GM21390 (cell line): ENCODE data around the gene CTNNBIP1.

Experiments
- ATAC-seq: cut with Tn5 transposase; IDR thresholded peaks from one replicate; pipeline ENCODE4 v1.9.1; 2021; ENCODE audit not compliant: unreplicated experiment

Gene CTNNBIP1

DNA sequence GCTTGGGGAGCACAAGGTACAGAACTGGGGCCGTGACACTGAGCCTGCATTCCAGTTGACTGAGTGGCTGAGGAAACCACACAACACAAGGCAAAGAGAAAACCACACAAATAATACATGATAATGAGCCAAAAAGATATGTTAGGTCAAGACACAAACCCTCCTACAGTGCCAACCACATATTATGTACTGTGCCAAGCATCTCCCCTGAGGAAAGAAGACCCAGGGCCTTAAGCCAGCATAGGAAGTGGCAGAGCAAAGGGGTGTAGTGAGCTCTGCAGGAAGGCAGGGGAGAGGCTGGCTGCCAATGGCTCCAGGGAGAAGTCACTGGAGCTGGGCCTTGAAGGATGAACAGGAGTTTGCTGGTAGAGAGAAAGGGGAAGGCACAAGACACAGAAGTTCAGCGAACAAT lies 28.2 kb downstream of the CTNNBIP1 start:
- ATAC-seq: no peak

DNA sequence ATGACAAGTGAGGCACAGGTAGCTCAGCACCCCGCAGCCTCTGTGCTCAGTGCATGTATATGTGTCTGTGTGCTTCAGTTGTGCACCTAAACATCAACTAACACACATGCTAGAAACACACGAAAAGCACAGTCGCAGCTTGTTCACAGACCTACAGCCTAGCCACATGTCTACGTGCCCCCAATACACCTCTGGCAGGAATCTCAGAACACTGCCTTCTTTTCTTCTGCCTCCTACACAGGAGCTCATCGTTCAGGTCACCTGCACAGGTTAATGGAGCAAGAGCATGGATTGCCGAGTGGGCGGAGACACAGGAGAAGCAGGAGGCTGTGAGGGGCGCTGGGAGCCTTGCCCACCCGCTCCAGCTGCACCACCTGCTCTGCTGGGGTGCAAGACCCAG lies 31.7 kb downstream of the CTNNBIP1 start:
- no peak for ATAC-seq

DNA sequence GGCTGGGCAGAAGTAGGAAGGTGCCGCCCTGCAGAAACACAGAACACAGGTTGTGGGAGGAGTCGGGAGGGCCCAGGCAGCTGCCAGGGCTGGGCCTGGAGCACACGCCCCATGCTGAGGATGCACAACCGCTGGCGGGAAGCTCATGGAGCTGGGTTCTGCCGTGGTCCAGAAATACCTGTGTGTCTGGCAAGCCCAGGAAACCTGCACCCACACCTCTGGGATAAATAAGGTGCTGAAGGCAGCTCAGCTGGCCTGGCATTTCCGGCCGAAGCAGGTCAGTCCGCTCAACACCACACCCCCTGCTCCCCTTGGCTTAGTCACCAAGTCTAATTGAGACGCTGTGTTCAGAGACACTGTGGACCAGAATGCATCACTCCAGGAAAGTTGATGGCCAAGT lies 32.1 kb downstream of the CTNNBIP1 start:
- no peak for ATAC-seq

DNA sequence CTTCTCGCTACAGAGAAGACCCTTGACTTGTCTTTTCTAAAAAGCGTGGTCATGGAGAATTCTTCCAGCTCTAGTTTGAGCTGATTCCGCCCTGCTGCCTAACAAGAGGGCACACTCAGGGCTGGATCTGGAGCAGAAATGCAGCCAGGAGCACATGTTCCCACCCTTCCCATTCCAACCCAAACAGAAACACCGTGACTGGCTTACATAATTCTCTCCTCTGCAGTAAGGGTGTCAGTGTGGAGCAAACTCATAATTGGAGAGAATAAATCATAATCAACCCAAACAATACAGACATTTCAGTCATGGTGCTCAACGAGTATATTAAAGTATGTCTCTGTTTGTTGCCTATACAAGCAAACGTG lies 34.5 kb downstream of the CTNNBIP1 start:
- no peak for ATAC-seq

DNA sequence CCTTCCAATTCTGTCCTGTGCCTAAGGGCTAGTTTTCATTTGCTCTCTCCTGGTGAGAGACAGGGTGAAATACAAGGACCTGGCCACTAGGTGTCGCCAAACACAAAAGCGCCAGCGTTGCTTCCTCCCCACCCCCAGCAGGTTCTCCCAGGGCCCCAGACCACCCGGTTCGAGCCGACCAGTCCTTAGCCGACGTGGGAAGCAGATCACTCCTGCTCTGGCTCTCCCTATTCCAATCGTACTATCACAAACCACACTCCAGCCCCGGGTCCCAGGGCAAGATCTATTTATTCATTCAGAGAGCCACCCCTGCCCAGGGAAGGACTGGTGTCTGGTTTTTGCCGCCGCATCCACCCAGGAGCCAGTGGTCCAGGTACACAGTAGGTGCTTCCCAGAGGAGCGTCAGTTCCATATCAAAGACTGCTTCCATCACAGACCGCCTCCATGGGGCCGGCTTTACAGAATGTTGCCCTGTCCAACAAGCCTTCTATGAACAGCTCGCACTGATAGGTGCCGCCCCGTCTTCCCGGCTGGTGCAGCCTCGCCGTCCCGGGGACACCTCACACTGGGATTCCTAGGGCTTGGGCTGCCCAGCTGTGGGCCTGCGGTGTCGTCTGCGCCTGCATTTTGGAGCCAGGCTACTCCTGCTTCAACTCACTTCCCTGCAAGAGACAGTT lies 35.0 kb downstream of the CTNNBIP1 start:
- no peak for ATAC-seq

DNA sequence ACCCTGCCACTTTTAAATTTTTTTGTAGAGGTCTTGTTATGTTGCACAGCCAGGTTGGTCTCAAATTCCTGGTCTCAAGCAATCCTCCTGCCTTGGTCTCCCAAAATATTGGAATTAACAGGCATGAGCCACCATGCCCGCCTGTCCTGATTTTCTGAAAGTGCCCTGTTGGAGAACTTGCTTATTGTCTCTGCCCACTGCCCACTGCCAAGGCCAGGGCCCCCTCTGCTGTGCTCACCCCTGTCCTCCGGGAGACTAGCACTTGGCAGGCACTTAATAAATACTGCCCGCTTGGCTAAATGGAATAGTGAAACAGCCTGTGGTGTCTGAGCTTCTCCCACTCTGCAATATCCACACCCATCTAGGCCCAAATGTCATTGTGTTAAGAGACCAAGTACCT lies 35.7 kb downstream of the CTNNBIP1 start:
- no peak for ATAC-seq

DNA sequence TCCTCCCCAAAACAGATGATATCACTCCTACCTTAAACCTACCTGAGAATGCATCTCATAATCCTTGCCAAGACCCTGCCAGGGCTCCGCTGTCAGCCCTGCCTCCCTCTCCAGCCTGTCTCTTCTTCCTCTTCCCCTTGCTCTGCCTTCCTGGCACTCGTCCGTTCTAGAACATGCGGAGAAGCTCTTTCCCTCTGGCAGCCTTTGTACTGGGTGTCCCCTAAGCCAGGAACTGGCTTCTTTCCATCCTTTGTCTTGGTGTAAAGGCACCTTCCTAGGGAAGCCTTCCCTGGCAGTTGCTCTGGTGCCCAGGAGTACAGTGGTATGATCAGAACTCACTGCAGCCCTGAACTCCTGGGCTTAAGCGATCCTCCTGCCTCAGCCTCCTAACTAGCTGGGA lies 36.1 kb downstream of the CTNNBIP1 start:
- ATAC-seq: no peak

DNA sequence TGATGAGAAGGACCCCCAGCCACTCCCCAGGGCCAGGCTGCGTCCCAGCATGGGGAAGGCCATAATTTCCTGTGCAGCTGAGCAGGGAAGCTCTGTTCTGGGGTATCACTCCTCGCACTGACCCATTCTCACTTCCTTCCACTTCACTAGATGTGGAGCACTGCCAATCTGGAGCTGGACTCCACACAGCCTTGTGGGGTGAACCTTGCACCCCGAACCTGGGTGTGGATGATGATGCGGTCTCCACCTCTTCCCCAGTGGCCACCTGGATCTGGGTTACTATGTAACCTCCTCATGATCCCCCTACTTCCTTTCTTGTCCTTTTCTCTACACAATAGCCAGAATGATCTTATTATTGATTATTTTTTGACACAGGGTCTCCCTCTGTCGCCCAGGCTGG lies 36.7 kb downstream of the CTNNBIP1 start:
- ATAC-seq: no peak

DNA sequence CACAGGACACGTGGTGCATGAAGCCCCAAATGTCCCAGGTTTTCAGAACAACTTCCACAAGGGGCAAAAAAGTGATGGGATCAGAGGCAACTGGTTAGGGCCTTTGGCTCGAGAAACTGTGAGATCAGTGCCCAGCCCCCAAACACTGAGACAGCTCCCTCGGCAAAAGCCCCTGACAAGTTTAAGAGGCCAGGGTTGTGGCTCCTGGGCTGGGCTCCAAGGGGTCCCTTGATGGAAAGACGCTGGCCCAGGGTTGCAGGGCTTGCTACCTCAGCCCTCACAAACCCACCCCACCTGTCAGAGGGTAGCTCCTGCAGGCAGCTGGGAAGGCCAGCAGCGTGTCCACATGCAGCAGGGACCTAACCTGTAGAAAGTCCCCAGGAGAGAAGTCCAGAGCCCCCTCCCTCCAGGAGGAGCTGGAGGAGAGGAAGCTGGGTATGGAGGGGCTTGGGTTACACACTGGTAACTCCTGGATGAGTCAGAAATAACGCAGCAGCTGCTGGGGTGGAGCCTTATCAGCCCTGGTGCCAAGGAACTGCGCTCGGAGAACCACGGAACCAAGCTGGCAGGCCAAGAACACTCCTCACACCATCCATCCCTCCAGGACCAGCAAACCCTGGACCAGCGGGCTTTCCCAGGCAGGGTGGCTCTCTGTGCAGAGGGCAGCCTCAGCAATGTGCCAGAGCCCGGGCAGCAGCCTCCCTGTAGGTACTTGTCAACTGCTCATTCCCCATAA lies 37.5 kb downstream of the CTNNBIP1 start:
- ATAC-seq: no peak

DNA sequence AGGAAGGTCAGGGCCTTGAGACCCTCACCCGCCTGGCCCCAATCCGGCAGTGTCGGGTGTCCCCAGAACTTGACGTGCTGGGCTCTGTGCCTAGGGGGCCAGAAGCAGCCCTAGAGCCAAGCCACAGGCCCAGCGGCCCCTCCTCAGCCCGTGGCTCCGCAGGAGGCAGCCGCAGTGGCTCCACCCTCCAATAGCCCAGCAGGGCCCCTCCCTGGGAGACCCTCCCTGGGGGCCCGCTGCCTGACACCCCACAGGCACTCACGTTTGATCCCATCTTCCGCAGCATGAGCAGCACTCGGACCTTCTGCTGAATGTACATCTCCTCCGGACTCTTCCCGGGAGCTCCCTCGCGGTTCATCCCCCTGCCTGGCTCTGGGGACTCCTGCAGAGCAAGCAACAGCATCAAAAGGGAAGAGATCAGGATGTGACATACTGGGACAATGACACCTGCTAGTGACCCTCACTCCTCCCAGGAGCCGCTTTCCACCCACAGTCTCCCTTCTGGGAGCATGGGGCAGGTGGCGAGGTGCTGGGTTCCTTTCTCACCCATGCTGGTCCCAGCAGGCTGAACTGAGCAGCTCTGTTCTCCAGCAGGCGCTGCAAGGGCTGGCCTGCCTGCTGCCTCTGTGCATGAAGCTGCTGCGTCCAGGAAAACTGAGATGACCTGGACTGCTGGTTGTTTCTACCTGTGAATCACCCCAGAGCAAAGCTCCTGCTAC lies 38.2 kb downstream of the CTNNBIP1 start:
- no peak for ATAC-seq

DNA sequence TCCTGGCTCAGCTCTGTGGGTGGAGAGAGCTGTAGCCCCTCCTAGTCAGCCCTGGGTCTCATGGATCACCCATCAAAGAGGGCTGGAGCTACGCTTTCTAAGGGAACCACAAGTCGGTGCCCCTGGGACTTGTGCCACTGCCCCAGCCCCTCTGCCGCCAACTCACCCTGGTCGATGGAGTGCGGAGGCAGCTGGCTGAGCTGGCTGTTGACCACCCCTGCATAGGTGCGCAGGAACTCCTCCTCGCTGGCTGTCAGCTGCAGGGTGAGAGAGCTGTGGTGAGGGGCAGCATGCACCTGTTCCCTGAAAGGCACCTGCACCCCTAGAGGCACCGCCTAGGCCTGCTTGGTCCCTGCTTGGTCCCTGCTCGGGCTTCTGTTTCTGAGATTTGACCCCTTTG lies 39.0 kb downstream of the CTNNBIP1 start:
- ATAC-seq: no peak

DNA sequence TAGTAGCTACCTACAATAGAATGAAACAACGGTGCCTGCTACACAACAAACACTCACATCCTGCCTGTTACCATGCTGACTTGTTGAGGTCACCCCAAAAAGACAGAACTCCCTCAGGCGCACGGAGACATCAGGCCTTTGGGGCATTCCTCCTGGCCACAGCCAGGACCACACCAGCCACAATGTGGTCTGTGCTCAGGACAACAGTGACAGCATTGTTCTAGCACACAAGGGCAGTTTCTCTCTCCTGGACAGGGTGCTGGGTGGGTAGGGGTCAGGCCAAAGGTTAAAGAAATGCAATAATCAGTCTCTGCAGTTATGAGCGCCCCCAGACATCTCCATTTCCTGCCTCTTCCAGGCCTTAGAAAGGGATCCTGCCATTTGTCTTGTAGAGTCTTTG lies 39.5 kb downstream of the CTNNBIP1 start:
- ATAC-seq: no peak

DNA sequence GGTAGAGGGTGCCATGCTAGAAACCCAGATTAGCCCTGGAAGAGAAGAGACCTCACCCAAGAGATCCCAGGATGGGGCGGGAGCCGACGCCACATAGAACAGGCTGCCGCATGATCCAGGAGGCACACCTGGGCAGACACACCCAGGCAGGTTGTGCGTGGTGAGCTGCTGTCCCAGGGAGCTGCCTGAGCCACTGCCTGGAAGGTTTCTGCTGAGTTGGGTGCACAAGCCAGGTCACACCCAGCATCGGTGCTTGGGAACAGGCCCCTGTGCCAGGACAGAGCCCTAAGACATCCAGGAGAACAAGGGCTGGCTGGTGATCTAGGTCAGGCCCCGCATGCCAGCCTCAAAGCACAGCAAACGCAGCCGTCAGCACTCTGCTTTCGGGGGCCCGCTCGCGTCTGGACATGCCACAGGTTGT lies 40.2 kb downstream of the CTNNBIP1 start:
- no peak for ATAC-seq

DNA sequence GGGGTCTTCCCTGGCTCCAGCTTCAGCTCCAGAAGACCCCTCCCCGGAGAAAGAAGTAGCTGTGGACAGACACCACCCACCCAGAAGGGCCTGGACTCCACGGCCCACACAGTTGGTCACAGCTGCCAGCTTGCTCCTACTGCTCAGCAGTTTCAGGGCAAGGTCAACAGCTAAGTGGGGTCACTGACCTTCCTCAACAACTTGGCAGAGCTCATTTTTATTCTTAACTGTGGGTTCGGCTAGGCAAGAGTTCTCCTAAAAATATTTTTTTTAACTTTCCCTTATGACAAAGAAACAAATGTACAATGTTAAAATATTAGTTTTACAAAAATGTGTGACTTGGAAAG lies 41.9 kb downstream of the CTNNBIP1 start:
- no peak for ATAC-seq

DNA sequence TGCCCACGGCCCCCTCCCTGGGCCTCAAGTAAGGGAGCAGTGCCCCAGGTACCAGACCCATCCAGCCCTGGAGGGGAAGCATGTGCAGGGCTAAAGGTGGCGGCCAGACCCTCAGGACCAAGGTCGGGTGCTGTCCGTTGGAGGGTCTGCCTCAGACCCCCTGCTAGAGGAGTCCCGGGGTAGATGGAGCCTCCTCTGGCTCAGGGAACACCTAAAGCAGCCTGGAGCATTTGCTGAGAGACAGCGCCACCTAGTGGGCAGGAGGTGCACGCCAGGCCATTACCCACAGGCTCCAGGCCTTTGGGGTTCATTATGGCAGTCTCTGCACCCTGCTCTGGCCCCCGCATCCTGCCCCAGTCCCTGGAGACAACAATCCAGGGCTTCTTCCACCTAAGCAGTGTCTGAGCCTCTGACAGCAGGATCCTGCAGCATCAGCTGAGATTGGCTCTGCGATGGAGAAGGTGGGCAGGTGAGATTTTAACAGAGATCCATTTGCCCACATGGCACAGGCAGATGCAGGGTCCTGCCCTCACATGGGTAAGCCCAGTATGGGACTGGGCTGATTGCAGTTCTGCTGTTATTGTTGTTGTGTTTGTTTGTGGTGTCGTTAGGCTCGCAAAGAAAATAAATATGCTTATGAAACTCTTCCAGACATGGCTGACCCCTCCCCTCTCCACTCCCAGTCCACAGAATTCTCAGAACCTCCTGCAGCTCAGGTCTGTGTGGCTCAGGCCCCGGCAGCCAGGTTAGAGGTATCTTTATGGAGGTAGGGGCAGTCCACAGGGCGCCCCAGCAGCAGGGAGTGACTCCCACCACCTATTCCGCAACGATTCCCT lies 42.4 kb downstream of the CTNNBIP1 start:
- no peak for ATAC-seq

DNA sequence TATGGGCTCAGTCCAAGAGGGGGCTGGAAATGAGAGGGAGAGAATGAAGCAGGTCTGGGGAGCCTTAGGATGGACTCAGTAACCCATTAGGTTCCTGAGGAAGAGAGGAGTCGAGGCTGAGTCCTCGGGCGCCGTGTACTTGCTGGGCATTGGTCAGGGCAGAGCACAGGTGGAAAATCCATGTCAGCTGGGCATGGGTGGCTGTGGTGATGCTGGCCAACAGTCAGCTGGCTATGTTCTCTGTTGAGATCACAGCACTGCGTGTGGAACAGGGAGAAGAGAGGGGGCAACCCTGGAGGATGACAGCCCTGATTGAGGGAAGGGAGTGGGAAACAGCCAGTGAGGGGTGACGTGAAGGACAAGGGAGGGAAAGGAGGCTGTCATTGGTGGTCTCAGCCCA lies 43.2 kb downstream of the CTNNBIP1 start:
- ATAC-seq: no peak

DNA sequence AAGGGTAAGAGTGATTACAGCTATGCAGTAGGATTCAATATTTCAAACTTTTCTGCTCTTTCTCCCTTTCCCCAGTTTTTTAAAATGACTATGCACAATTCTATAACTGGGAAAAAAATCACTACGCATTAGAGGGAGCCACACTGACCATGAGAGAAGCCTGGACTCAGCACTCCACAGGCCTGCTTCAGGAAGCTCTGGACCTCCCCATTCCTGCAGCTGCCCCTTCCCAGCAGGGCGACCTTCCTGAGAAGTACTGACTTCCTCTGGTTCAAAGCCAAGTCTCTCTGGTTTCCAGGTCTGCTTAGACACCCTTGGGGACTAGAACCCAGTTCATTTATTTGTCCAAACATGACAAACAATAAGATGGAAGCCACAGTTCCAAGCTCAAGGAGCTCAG lies 44.3 kb downstream of the CTNNBIP1 start:
- ATAC-seq: no peak

DNA sequence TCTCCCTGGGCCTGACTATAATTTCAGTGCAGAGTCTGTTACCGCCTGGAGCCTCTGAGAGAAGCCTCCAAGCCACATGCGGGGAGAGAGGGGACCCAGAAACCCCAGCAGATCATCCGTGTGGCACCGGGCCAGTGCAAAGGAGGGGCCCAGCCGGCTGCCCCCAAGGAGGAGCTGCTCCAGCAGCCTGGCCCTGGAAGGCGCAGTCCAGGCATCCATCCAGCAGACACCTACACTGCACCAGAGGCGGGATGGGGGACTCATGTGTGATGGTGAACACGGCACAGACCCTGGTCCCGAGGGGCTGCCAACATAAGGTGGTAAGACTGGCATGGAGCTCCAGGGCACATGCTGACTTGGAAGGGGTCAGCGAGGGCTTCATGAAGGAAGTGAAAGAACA lies 46.7 kb downstream of the CTNNBIP1 start:
- no peak for ATAC-seq

DNA sequence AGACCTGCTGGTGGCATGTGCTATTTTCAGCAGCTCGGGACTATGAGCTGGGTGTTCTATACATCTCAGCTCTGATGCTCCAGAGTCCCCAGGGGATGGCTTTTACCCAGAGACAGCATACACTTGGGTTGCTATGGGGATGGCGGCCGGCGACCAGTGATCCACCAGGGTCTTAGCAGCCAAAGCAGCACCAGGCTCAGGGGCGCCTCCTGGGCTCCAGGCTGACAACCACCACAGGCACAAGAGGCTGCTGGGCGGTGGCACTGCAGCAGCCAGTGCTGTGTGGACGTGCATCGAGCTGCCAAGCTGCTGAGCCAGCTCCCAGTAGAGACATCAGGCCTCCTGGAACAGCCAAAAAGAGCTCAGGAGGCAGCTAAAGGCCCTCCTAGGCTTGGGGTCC lies 48.7 kb downstream of the CTNNBIP1 start:
- no peak for ATAC-seq

DNA sequence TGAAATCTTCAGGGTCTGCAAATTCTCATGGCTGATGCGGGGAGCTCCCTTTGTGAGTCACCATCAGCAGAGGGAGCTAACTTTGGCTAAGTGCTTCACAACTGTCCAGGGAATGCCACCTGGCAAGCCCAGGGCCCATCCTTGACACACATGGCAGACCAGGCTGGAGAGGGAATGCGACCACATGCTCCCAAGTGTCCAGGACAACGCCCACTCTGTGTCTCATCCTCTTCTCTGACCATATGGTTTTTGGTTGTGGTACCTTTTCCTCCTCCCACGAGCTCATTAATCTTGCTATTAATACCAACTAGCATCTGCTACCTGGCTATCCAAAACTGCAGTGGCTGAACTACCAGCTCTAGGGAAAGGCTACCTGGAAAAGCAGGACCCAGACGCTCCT lies 49.2 kb downstream of the CTNNBIP1 start:
- no peak for ATAC-seq

DNA sequence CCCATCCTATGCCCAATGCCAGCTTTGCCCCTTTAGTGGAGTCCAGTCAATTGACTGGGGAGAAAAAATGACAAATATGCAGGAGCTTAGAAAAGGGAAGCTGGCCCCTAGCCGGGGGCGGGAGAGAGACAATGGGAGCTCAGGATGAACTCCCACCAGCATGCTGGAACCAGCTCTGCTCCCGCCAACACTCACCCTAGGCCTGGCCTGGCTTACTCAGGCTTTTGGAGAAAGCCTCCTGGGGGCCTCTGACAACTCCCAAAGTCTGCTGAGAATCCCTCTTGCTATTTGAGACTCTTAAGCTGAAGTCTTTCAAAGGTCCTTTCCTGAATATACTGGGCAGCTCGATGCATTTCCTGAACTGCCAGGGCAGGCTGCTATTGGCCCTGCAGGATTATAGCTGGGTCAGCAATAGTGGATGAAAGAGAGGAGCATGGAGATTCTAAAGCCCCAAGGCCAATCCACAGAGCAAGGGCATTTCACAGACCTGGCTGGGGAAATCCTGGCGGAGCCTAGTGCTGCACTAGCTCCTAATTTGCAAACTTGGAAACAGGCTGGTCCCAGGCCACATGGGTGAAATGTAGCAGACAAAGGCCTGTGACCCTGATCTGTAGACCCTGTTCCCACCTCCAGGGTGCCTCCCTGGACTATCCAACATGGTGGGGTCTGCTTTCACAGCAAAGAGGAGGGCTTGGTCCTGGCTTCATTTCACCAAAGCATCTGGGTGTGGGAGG lies 50.6 kb downstream of the CTNNBIP1 start:
- no peak for ATAC-seq
